Osteoblast (primary cell): ENCODE results near the gene CEP170. TPM values are rescaled to one million over a fixed set of nuclear protein-coding genes. Genes with fewer than 3 reads are reported as not detected.

ENCODE experiments used
- DNase-seq: peaks from one replicate; pipeline ENCODE4 v3.0.0; 2011; ENCODE audit warnings: low spot score, mixed read lengths; ENCODE audit not compliant: insufficient read length; ENCODE audit errors: missing footprints
- H2AFZ ChIP-seq: 2 replicates; pipeline ENCODE4 v1.6.0; 2011; ENCODE audit warnings: mild to moderate bottlenecking, low read length
- H3K27ac ChIP-seq: 2 replicates; pipeline ENCODE4 v1.5.1; 2011; ENCODE audit warnings: mild to moderate bottlenecking, low read depth, low read length, moderate library complexity
- H3K27me3 ChIP-seq: 2 replicates; pipeline ENCODE4 v1.6.0; 2012; ENCODE audit warnings: mild to moderate bottlenecking, control low read depth, inconsistent platforms, low read length, moderate library complexity; ENCODE audit not compliant: insufficient read depth
- H3K36me3 ChIP-seq: 2 replicates; pipeline ENCODE4 v1.5.1; 2011; ENCODE audit warnings: mild to moderate bottlenecking, low read length, control low read depth, moderate library complexity; ENCODE audit not compliant: insufficient read depth
- H3K4me1 ChIP-seq: 2 replicates; pipeline ENCODE4 v1.5.1; 2011; ENCODE audit warnings: mild to moderate bottlenecking, low read length, control low read depth, moderate library complexity; ENCODE audit not compliant: insufficient read depth
- H3K4me2 ChIP-seq: 2 replicates; pipeline ENCODE4 v1.6.0; 2011; ENCODE audit warnings: mild to moderate bottlenecking, low read length; ENCODE audit not compliant: insufficient read depth
- H3K4me3 ChIP-seq: fragments of 200-600 bp; sonication (generic); 3 replicates; pipeline ENCODE4 v1.5.1; 2012; ENCODE audit warnings: mild to moderate bottlenecking, low read length, inconsistent platforms; ENCODE audit not compliant: insufficient read depth
- H3K79me2 ChIP-seq: 2 replicates; pipeline ENCODE4 v1.6.0; 2012; ENCODE audit warnings: mild to moderate bottlenecking, low read length, control low read depth, inconsistent platforms; ENCODE audit not compliant: insufficient read depth
- H3K9me3 ChIP-seq: 2 replicates; pipeline ENCODE4 v1.5.1; 2011; ENCODE audit warnings: low read depth, low read length, control low read depth
- H4K20me1 ChIP-seq: 2 replicates; pipeline ENCODE4 v1.6.0; 2012; ENCODE audit warnings: mild to moderate bottlenecking, low read length, control low read depth; ENCODE audit not compliant: insufficient read depth
- total RNA-seq: library from RNA; depleted of rRNA; stranded (reverse); fragments of >200 nt; gene quantifications from 2 replicates; pipeline ENCODE4 v1.2.3, GENCODE V29; 2012
- TF ChIP-seq, protein P1 (sequence below): IDR thresholded peaks from 2 replicates; pipeline ENCODE4 v1.5.1; 2011; ENCODE audit warnings: mild to moderate bottlenecking, low read depth, low read length, moderate library complexity; ENCODE audit errors: extremely low read depth

Gene CEP170
- total RNA-seq, 1 donor: 90.5 TPM

DNA sequence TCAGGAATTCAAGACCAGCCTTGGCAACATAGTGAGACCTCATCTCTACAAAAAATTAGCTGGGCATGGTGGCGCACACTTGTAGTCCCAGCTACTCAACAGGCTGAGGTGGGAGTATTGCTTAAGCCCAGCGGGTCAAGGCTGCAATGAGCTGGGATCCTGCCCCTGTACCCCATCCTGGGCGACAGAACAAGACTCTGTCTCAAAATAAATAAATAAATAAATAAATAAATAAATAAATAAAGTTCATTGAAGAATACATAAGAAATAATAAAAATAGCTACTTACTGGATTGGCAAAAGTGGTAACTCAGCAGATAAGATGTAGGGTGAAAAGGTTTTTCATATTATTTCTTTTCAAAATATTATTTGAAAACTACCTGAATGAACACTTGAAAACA, 5.9 kb downstream of the CEP170 start:
- Histone ChIP-seq H4K20me1 (peaks cover 64% of the 10 kb centered on the region), H3K79me2 (peaks cover 100% of the 10 kb centered on the region), H3K27ac (no peak overlapping the region), H3K4me2 (no peak overlapping the region), H3K36me3 (peaks cover 3% of the 10 kb centered on the region), H3K9me3 (no peaks in the 10 kb centered on the region), H2AFZ (no peak overlapping the region), H3K4me3 (no peak overlapping the region), H3K4me1 (peaks cover 61% of the 10 kb centered on the region), H3K27me3 (no peaks in the 10 kb centered on the region)
- TF ChIP-seq, protein P1, sequence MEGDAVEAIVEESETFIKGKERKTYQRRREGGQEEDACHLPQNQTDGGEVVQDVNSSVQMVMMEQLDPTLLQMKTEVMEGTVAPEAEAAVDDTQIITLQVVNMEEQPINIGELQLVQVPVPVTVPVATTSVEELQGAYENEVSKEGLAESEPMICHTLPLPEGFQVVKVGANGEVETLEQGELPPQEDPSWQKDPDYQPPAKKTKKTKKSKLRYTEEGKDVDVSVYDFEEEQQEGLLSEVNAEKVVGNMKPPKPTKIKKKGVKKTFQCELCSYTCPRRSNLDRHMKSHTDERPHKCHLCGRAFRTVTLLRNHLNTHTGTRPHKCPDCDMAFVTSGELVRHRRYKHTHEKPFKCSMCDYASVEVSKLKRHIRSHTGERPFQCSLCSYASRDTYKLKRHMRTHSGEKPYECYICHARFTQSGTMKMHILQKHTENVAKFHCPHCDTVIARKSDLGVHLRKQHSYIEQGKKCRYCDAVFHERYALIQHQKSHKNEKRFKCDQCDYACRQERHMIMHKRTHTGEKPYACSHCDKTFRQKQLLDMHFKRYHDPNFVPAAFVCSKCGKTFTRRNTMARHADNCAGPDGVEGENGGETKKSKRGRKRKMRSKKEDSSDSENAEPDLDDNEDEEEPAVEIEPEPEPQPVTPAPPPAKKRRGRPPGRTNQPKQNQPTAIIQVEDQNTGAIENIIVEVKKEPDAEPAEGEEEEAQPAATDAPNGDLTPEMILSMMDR: no peak
- no peak for DNase-seq

DNA sequence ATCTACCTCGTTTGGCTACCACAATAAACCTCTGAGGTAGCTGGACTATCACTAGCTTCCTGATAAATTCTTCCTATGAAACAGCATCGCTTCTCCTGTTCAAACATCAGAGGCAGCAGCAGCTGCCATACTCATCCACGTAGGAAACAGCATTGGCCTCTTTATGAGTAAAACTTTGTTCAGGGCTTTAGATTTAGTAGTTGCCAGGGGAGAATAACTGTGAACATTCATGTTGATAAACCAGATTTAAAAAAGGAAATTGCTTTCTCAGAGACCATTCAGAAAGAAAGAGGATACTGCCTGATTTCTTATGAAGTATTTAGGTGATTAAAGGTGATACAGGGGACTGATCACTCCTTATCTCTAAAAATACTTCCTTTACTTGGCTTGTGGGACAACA, 7.2 kb downstream of the CEP170 start:
- peaks cover 59% of the 10 kb centered on the region for H4K20me1 ChIP-seq

GRCh38 chr1:243246916-243247315, 8.2 kb downstream of the CEP170 start:
- Histone ChIP-seq H3K79me2 (peaks cover 99% of the 10 kb centered on the region), H3K9me3 (no peaks in the 10 kb centered on the region), H3K27me3 (no peaks in the 10 kb centered on the region), H4K20me1 (peaks cover 59% of the 10 kb centered on the region), H3K4me1 (peaks cover 56% of the 10 kb centered on the region), H3K4me3 (no peak overlapping the region), H3K4me2 (peak overlapping the region; percentile 34), H3K36me3 (peaks cover 8% of the 10 kb centered on the region), H3K27ac (peak overlapping the region; percentile 36), H2AFZ (no peak overlapping the region)
- DNase-seq: no peak
- TF ChIP-seq, protein P1: no peak

More for the DNA sequence above, 7.2 kb downstream of the CEP170 start:
- Histone ChIP-seq H3K27me3 (no peaks in the 10 kb centered on the region), H3K4me1 (peaks cover 59% of the 10 kb centered on the region), H3K4me3 (no peak overlapping the region), H2AFZ (no peak overlapping the region), H3K27ac (peak overlapping the region; percentile 8), H3K4me2 (peak overlapping the region; percentile 41), H3K79me2 (peaks cover 99% of the 10 kb centered on the region), H3K9me3 (no peaks in the 10 kb centered on the region), H3K36me3 (peaks cover 8% of the 10 kb centered on the region)
- no peak for DNase-seq
- TF ChIP-seq, protein P1: no peak

DNA sequence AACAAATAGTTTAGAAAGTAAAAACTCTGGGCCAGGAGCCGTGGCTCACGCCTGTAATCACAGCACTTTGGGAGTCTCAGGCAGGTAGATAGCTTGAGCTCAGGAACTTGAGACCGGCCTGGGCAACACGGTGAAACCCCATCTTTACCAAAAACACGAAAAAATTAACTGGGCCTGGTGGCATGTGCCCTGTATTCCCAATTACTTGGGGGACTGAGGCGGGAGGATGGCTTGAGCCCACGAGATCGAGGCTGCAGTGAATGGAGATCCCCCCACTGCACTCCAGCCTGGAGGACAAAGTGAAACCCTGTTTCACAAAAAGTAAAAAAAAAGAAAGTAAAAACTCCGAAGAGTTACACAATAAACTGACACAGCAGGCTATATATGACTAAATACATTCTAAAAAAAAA, 10.6 kb downstream of the CEP170 start:
- Histone ChIP-seq H3K27me3 (no peaks in the 10 kb centered on the region), H3K9me3 (no peaks in the 10 kb centered on the region), H3K4me3 (peak overlapping the region; percentile 11), H2AFZ (no peak overlapping the region), H3K4me2 (peak overlapping the region; percentile 47), H3K4me1 (peaks cover 33% of the 10 kb centered on the region), H3K27ac (peak overlapping the region; percentile 13), H4K20me1 (peaks cover 45% of the 10 kb centered on the region), H3K36me3 (peaks cover 8% of the 10 kb centered on the region), H3K79me2 (peaks cover 99% of the 10 kb centered on the region)
- TF ChIP-seq, protein P1: no peak
- DNase-seq: no peak
